ENCODE data around the gene UNC5A.

Gene UNC5A

GRCh38 chr5:176921714-176922113, 111.4 kb downstream of the UNC5A start:
- H3K9ac ChIP-seq (ENCODE audit: low read length) = no peak overlapping the region
- no peak overlapping the region for H3K27ac ChIP-seq (ENCODE audit: low read length)
- H3K27me3 ChIP-seq (ENCODE audit: control insufficient read depth, insufficient read depth, low read length) = no peaks in the 10 kb centered on the region
- H3K36me3 ChIP-seq (ENCODE audit: control insufficient read depth, low read depth, low read length) = peaks cover 5% of the 10 kb centered on the region
- H3K4me1 ChIP-seq (ENCODE audit: control insufficient read depth, low read depth, low read length) = no peaks in the 10 kb centered on the region
- no peak overlapping the region for H3K4me3 ChIP-seq (ENCODE audit: low read length)
- H3K9me3 ChIP-seq (ENCODE audit: control insufficient read depth, low read depth, low read length) = no peaks in the 10 kb centered on the region

GRCh38 chr5:176922817-176923216, 112.5 kb downstream of the UNC5A start:
- Histone ChIP-seq H3K36me3 (ENCODE audit: control insufficient read depth, low read depth, low read length) (peaks cover 5% of the 10 kb centered on the region), H3K9ac (ENCODE audit: low read length) (no peak overlapping the region), H3K9me3 (ENCODE audit: control insufficient read depth, low read depth, low read length) (no peaks in the 10 kb centered on the region), H3K4me1 (ENCODE audit: control insufficient read depth, low read depth, low read length) (no peaks in the 10 kb centered on the region), H3K27me3 (ENCODE audit: control insufficient read depth, insufficient read depth, low read length) (no peaks in the 10 kb centered on the region), H3K27ac (ENCODE audit: low read length) (no peak overlapping the region), H3K4me3 (ENCODE audit: low read length) (no peak overlapping the region)

DNA sequence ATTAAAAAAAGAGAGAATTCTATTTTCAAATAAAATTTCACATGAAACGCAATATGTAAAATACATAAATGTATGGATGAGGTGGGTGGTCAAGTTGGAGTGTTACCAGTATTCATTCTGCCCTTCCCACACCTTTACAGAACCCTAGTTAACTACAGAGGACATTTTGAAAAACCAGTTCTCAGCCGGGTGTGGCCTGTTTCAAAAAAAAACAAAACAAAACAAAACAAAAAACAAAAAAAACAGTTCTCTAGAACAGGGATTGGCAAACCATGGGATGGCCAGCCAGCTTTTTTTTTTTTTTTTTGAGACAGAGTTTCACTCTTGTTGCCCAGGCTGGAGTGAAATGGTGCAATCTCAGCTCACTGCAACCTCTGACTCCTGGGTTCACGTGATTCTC, 117.2 kb downstream of the UNC5A start:
- no peaks in the 10 kb centered on the region for H3K27me3 ChIP-seq (ENCODE audit: control insufficient read depth, insufficient read depth, low read length)
- H3K27ac ChIP-seq (ENCODE audit: low read length) = no peak overlapping the region
- H3K36me3 ChIP-seq (ENCODE audit: control insufficient read depth, low read depth, low read length) = peaks cover 10% of the 10 kb centered on the region

DNA sequence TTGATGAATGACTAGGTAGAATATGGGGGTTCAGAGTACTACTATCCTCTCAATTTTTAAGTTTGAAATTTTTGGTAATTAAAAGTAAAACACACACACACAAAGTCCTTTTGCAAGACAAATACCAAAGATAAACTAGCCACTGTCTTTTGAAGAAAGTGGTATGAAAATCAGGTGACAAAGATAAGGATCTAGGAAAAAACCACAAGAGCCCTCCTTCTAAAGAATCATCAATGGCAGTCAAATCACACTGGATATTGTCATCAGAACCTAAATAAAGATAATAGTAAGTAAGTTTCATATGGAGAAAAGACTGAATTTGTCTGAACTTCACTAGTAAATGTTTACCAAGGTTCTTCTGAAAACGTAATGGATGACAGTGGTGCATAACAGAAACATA, 119.3 kb downstream of the UNC5A start:
- no peak overlapping the region for H3K27ac ChIP-seq (ENCODE audit: low read length)
- H3K36me3 ChIP-seq (ENCODE audit: control insufficient read depth, low read depth, low read length) = peaks cover 13% of the 10 kb centered on the region
- no peak overlapping the region for H3K9ac ChIP-seq (ENCODE audit: low read length)
- H3K4me3 ChIP-seq (ENCODE audit: low read length) = no peak overlapping the region
- H3K9me3 ChIP-seq (ENCODE audit: control insufficient read depth, low read depth, low read length) = no peaks in the 10 kb centered on the region
- H3K4me1 ChIP-seq (ENCODE audit: control insufficient read depth, low read depth, low read length) = no peaks in the 10 kb centered on the region
- H3K27me3 ChIP-seq (ENCODE audit: control insufficient read depth, insufficient read depth, low read length) = no peaks in the 10 kb centered on the region

More for the DNA sequence above, 117.2 kb downstream of the UNC5A start:
- no peaks in the 10 kb centered on the region for H3K4me1 ChIP-seq (ENCODE audit: control insufficient read depth, low read depth, low read length)
- H3K9me3 ChIP-seq (ENCODE audit: control insufficient read depth, low read depth, low read length) = no peaks in the 10 kb centered on the region
- H3K4me3 ChIP-seq (ENCODE audit: low read length) = no peak overlapping the region
- no peak overlapping the region for H3K9ac ChIP-seq (ENCODE audit: low read length)

Measured in iPS-18a (cell line).